ENCODE results near the gene KRT7. TPM values are rescaled to one million over a fixed set of nuclear protein-coding genes. Genes with fewer than 3 reads are reported as not detected.

KRT7 gene
- total RNA-seq, 1 donor from 2014 or later, result 768 TPM

GRCh38 chr12:52204931-52205505 is 28.0 kb upstream of the KRT7 start:
- H3K4me3 ChIP-seq (ENCODE audit: low read depth, low read length), result no peak overlapping the region
- no peak for DNase-seq (ENCODE audit: low read depth)
- TF ChIP-seq CTCF (conservative IDR thresholded peaks at IDR 0.05; ENCODE audit: low read depth, low read length), result no peak

- no peak for TF ChIP-seq CTCF (conservative IDR thresholded peaks at IDR 0.05; ENCODE audit: low read depth, low read length)
- H3K4me3 ChIP-seq (ENCODE audit: low read depth, low read length), result no peak overlapping the region
- no peak for DNase-seq (ENCODE audit: low read depth)
These were observed 27.3 kb upstream of the KRT7 start for GRCh38 chr12:52205612-52206303.

- no peak overlapping the region for H3K4me3 ChIP-seq (ENCODE audit: low read depth, low read length)
- no peak for TF ChIP-seq CTCF (conservative IDR thresholded peaks at IDR 0.05; ENCODE audit: low read depth, low read length)
- no peak for DNase-seq (ENCODE audit: low read depth)
These were observed 26.6 kb upstream of the KRT7 start for GRCh38 chr12:52206304-52207040.

GRCh38 chr12:52207106-52207505 is 25.9 kb upstream of the KRT7 start:
- DNase-seq (ENCODE audit: low read depth), result no peak
- TF ChIP-seq CTCF (conservative IDR thresholded peaks at IDR 0.05; ENCODE audit: low read depth, low read length), result no peak
- H3K4me3 ChIP-seq (ENCODE audit: low read depth, low read length), result no peak overlapping the region

GRCh38 chr12:52207895-52208294 is 25.1 kb upstream of the KRT7 start:
- no peak overlapping the region for H3K4me3 ChIP-seq (ENCODE audit: low read depth, low read length)
- DNase-seq (ENCODE audit: low read depth), result no peak

GRCh38 chr12:52208424-52209165 is 24.4 kb upstream of the KRT7 start:
- DNase-seq (ENCODE audit: low read depth), result no peak
- H3K4me3 ChIP-seq (ENCODE audit: low read depth, low read length), result no peak overlapping the region
- no peak for TF ChIP-seq CTCF (conservative IDR thresholded peaks at IDR 0.05; ENCODE audit: low read depth, low read length)

More at GRCh38 chr12:52207895-52208294, 25.1 kb upstream of the KRT7 start:
- no peak for TF ChIP-seq CTCF (conservative IDR thresholded peaks at IDR 0.05; ENCODE audit: low read depth, low read length)
